HEK293 (cell line): Measurements from ENCODE around the gene EPHB1.

Source experiments
- CTCF ChIA-PET: fragments of 350-600 bp; formaldehyde crosslinking; extraction: SDS; loops from one replicate; lab custom pipeline; 2021; ENCODE audit warnings: antibody characterized with exemption; lab: Yijun Ruan, JAX
- POLR2A ChIA-PET: fragments of 300-600 bp; formaldehyde crosslinking; extraction: SDS; loops from one replicate; lab custom pipeline; 2020; ENCODE audit warnings: antibody characterized with exemption, inconsistent platforms; lab: Yijun Ruan, JAX
- H3K27ac ChIP-seq: fragments of 200-500 bp; sonication (Bioruptor generic); 2 replicates; pipeline ENCODE4 v1.5.1; 2014; ENCODE audit warnings: low read depth, low read length, control low read depth, inconsistent platforms; ENCODE audit errors: extremely low read depth
- H3K36me3 ChIP-seq, 2 experiments: fragments of 200-500 bp in 1 of 2; sonication (Bioruptor generic) in 1 of 2; 1 replicate in 1 of 2; 2 replicates in 1 of 2; pipeline ENCODE4 v1.5.1; 2014 to 2017; ENCODE audit warnings: inconsistent platforms in 2 of 2, low read length in 2 of 2; ENCODE audit not compliant: control insufficient read depth in 2 of 2, insufficient read depth in 1 of 2
- H3K4me1 ChIP-seq: fragments of 200-500 bp; sonication (Bioruptor generic); 2 replicates; pipeline ENCODE4 v1.5.1; 2014; ENCODE audit warnings: mild to moderate bottlenecking, low read length, inconsistent platforms; ENCODE audit not compliant: control insufficient read depth, insufficient read depth
- H3K4me3 ChIP-seq: 2 replicates; pipeline ENCODE4 v1.5.1; 2011; ENCODE audit warnings: low read depth, mild to moderate bottlenecking, control low read depth, low read length, moderate library complexity
- H3K9me3 ChIP-seq: fragments of 200-500 bp; sonication (Bioruptor generic); 2 replicates; pipeline ENCODE4 v1.5.1; 2014; ENCODE audit warnings: low read depth, low read length, inconsistent platforms; ENCODE audit not compliant: control insufficient read depth, insufficient read depth
- BCL11B ChIP-seq: fragments of 450-650 bp; formaldehyde crosslinking; IDR thresholded peaks from 2 replicates; pipeline ENCODE4 v1.5.1; 2016; ENCODE audit warnings: low read depth, missing biosample characterization, missing genetic modification characterization
- EGR2 ChIP-seq: fragments of 450-650 bp; formaldehyde crosslinking; IDR thresholded peaks from 2 replicates; pipeline ENCODE4 v1.5.1; 2016; ENCODE audit warnings: low read depth, missing biosample characterization, missing genetic modification characterization
- HOXA7 ChIP-seq: sonication (generic); formaldehyde crosslinking; IDR thresholded peaks from 2 replicates; pipeline ENCODE4 v1.8.1; 2022; ENCODE audit warnings: missing genetic modification reagents, borderline replicate concordance
- PATZ1 ChIP-seq: fragments of 450-650 bp; formaldehyde crosslinking; IDR thresholded peaks from 2 replicates; pipeline ENCODE4 v1.5.1; 2016; ENCODE audit warnings: missing biosample characterization, missing genetic modification characterization
- ZEB2 ChIP-seq: fragments of 450-650 bp; formaldehyde crosslinking; IDR thresholded peaks from 2 replicates; pipeline ENCODE4 v1.5.1; 2016; ENCODE audit warnings: missing biosample characterization, missing genetic modification characterization
- ZNF112 ChIP-seq: fragments of 450-650 bp; formaldehyde crosslinking; IDR thresholded peaks from 2 replicates; pipeline ENCODE4 v1.5.0; 2017; ENCODE audit warnings: missing biosample characterization, missing genetic modification characterization
- ZNF138 ChIP-seq: fragments of 450-650 bp; formaldehyde crosslinking; IDR thresholded peaks from 2 replicates; pipeline ENCODE4 v1.5.1; 2016; ENCODE audit warnings: missing biosample characterization, missing genetic modification characterization, borderline replicate concordance
- ZNF19 ChIP-seq: fragments of 450-650 bp; formaldehyde crosslinking; IDR thresholded peaks from 2 replicates; pipeline ENCODE4; 2016; ENCODE audit warnings: missing biosample characterization, missing genetic modification characterization, low read depth
- ZNF214 ChIP-seq: fragments of 450-650 bp; formaldehyde crosslinking; IDR thresholded peaks from 2 replicates; pipeline ENCODE4 v1.5.1; 2017; ENCODE audit warnings: missing biosample characterization, mild to moderate bottlenecking, missing genetic modification characterization, borderline replicate concordance
- ZNF24 ChIP-seq: fragments of 450-650 bp; formaldehyde crosslinking; IDR thresholded peaks from 2 replicates; pipeline ENCODE4 v1.5.1; 2016; ENCODE audit warnings: missing biosample characterization, missing genetic modification characterization
- ZNF274 ChIP-seq, 2 experiments: fragments of 200-500 bp in 1 of 2; fragments of 450-650 bp in 1 of 2; sonication (Bioruptor generic) in 1 of 2; formaldehyde crosslinking in 1 of 2; IDR thresholded peaks; 2 replicates each; pipeline versions ENCODE4 v1.5.1 to v1.6.1; 2014 to 2016; ENCODE audit warnings: borderline replicate concordance in 1 of 2, inconsistent platforms in 1 of 2, low read length in 1 of 2, missing biosample characterization in 1 of 2, missing genetic modification characterization in 1 of 2
- ZNF48 ChIP-seq: fragments of 450-650 bp; formaldehyde crosslinking; IDR thresholded peaks from 2 replicates; pipeline ENCODE4 v1.5.1; 2016; ENCODE audit warnings: missing biosample characterization, missing genetic modification characterization
- ZNF555 ChIP-seq: fragments of 450-650 bp; formaldehyde crosslinking; conservative IDR thresholded peaks from 2 replicates; pipeline ENCODE4 v1.5.1; 2017; ENCODE audit warnings: missing biosample characterization, mild to moderate bottlenecking, missing genetic modification characterization, inconsistent platforms
- ZNF701 ChIP-seq: fragments of 450-650 bp; formaldehyde crosslinking; IDR thresholded peaks from 2 replicates; pipeline ENCODE4 v1.5.1; 2016; ENCODE audit warnings: missing biosample characterization, missing genetic modification characterization
- ZNF791 ChIP-seq: fragments of 450-650 bp; formaldehyde crosslinking; IDR thresholded peaks from 2 replicates; pipeline ENCODE4 v1.5.1; 2016; ENCODE audit warnings: missing biosample characterization, missing genetic modification characterization
- ZNF792 ChIP-seq: fragments of 450-650 bp; formaldehyde crosslinking; IDR thresholded peaks from 2 replicates; pipeline ENCODE4 v1.5.1; 2016; ENCODE audit warnings: missing biosample characterization, missing genetic modification characterization
- ZSCAN30 ChIP-seq: fragments of 450-650 bp; IDR thresholded peaks from 2 replicates; pipeline ENCODE4 v1.5.1; 2018; ENCODE audit warnings: missing biosample characterization, mild to moderate bottlenecking, missing genetic modification characterization, moderate library complexity
- TF ChIP-seq, protein P1 (sequence below): fragments of 450-650 bp; formaldehyde crosslinking; IDR thresholded peaks from 2 replicates; pipeline ENCODE4 v1.5.1; 2017; ENCODE audit warnings: missing biosample characterization, missing genetic modification characterization
- TF ChIP-seq, protein P2 (sequence below): fragments of 450-650 bp; formaldehyde crosslinking; IDR thresholded peaks from 2 replicates; pipeline ENCODE4 v1.5.1; 2016; ENCODE audit warnings: missing biosample characterization, missing genetic modification characterization, borderline replicate concordance

Gene EPHB1

GRCh38 chr3:135135445-135135844 is 340.4 kb downstream of the EPHB1 start:
- TF ChIP-seq ZNF274 (IDR thresholded peaks at IDR 0.05; ENCODE audit: low read length) (no peak), ZNF274 (tag by site-specific recombination; IDR thresholded peaks at IDR 0.05; ENCODE audit: borderline replicate concordance) (no peak), ZNF791 (tag by site-specific recombination) (no peak), ZNF48 (tag by site-specific recombination) (no peak), ZNF214 (tag by site-specific recombination) (no peak), ZSCAN30 (no peak), ZNF138 (tag by site-specific recombination) (no peak), HOXA7 (CRISPR knock-in tag) (no peak), ZNF112 (tag by site-specific recombination) (no peak), ZNF792 (tag by site-specific recombination) (no peak), BCL11B (no peak), PATZ1 (tag by site-specific recombination) (no peak), EGR2 (no peak), ZEB2 (tag by site-specific recombination) (no peak), ZNF24 (tag by site-specific recombination) (no peak), ZNF555 (tag by site-specific recombination) (no peak), ZNF19 (tag by site-specific recombination) (no peak), ZNF701 (tag by site-specific recombination) (no peak)
- TF ChIP-seq, protein P1, sequence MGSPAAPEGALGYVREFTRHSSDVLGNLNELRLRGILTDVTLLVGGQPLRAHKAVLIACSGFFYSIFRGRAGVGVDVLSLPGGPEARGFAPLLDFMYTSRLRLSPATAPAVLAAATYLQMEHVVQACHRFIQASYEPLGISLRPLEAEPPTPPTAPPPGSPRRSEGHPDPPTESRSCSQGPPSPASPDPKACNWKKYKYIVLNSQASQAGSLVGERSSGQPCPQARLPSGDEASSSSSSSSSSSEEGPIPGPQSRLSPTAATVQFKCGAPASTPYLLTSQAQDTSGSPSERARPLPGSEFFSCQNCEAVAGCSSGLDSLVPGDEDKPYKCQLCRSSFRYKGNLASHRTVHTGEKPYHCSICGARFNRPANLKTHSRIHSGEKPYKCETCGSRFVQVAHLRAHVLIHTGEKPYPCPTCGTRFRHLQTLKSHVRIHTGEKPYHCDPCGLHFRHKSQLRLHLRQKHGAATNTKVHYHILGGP (tag by site-specific recombination), result no peak
- TF ChIP-seq, protein P2, sequence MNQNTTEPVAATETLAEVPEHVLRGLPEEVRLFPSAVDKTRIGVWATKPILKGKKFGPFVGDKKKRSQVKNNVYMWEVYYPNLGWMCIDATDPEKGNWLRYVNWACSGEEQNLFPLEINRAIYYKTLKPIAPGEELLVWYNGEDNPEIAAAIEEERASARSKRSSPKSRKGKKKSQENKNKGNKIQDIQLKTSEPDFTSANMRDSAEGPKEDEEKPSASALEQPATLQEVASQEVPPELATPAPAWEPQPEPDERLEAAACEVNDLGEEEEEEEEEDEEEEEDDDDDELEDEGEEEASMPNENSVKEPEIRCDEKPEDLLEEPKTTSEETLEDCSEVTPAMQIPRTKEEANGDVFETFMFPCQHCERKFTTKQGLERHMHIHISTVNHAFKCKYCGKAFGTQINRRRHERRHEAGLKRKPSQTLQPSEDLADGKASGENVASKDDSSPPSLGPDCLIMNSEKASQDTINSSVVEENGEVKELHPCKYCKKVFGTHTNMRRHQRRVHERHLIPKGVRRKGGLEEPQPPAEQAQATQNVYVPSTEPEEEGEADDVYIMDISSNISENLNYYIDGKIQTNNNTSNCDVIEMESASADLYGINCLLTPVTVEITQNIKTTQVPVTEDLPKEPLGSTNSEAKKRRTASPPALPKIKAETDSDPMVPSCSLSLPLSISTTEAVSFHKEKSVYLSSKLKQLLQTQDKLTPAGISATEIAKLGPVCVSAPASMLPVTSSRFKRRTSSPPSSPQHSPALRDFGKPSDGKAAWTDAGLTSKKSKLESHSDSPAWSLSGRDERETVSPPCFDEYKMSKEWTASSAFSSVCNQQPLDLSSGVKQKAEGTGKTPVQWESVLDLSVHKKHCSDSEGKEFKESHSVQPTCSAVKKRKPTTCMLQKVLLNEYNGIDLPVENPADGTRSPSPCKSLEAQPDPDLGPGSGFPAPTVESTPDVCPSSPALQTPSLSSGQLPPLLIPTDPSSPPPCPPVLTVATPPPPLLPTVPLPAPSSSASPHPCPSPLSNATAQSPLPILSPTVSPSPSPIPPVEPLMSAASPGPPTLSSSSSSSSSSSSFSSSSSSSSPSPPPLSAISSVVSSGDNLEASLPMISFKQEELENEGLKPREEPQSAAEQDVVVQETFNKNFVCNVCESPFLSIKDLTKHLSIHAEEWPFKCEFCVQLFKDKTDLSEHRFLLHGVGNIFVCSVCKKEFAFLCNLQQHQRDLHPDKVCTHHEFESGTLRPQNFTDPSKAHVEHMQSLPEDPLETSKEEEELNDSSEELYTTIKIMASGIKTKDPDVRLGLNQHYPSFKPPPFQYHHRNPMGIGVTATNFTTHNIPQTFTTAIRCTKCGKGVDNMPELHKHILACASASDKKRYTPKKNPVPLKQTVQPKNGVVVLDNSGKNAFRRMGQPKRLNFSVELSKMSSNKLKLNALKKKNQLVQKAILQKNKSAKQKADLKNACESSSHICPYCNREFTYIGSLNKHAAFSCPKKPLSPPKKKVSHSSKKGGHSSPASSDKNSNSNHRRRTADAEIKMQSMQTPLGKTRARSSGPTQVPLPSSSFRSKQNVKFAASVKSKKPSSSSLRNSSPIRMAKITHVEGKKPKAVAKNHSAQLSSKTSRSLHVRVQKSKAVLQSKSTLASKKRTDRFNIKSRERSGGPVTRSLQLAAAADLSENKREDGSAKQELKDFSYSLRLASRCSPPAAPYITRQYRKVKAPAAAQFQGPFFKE (tag by site-specific recombination), result no peak
- H3K4me1 ChIP-seq, result no peaks in the 10 kb centered on the region
- CTCF ChIA-PET, result no interaction called here

More at GRCh38 chr3:135135445-135135844, 340.4 kb downstream of the EPHB1 start:
- no peaks in the 10 kb centered on the region for H3K9me3 ChIP-seq
- POLR2A ChIA-PET, result no interaction called here
- no peak overlapping the region for H3K27ac ChIP-seq
- H3K4me3 ChIP-seq, result no peak overlapping the region
- no peaks in the 10 kb centered on the region for H3K36me3 ChIP-seq
